HG02973 (cell line): ENCODE measurements around the gene LMX1B.

Experiments
- ATAC-seq: cut with Tn5 transposase; IDR thresholded peaks from one replicate; pipeline ENCODE4 v1.9.1; 2021; ENCODE audit warnings: moderate library complexity; ENCODE audit not compliant: unreplicated experiment

Gene LMX1B

DNA sequence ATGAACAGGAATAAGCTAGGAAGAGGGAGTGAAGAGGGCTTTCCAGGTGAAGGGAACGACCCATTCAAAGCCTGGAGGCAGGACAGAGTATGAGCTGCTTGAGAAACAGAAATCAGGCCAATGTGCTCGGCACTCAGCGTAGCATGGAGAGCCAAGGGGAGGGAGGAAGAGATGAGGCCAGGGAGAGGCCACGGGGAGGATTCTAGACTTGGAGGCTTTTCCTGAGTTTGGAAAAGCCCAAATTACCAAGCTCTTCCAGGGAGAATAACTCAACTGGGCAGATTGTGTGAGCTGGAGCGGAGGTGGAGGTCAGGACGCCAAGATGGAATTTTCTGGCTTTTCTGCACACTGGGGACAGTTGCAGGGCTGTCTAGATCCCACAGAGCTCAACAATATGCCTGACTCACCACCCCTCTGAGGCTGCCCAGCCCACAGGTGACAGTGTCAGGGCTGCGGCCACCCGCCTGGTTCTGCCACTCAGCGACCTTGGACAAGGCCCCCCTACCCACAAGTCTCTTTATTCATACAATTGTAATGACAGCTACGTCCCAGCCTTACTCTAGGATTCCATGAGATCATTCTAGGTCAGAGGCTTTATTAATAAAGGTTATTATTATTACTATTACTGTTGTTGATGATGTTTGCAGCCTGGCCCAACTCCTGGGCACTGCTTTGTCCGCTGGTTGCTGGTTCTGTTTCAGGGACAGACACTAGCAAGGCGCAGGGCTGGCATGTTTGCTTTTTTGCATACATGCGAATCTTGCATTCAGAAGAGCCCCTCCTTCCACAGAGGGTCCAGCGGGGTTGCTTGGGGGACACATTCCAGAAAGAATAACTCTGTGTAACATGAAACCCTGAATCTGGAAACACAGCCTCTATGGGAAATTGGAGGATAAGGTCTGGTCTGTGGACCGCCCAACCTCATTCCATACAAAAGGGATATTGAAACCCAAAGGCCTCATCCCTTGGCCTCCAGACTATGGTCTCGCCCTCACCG is 9.4 kb upstream of the LMX1B start:
- ATAC-seq, result no peak

DNA sequence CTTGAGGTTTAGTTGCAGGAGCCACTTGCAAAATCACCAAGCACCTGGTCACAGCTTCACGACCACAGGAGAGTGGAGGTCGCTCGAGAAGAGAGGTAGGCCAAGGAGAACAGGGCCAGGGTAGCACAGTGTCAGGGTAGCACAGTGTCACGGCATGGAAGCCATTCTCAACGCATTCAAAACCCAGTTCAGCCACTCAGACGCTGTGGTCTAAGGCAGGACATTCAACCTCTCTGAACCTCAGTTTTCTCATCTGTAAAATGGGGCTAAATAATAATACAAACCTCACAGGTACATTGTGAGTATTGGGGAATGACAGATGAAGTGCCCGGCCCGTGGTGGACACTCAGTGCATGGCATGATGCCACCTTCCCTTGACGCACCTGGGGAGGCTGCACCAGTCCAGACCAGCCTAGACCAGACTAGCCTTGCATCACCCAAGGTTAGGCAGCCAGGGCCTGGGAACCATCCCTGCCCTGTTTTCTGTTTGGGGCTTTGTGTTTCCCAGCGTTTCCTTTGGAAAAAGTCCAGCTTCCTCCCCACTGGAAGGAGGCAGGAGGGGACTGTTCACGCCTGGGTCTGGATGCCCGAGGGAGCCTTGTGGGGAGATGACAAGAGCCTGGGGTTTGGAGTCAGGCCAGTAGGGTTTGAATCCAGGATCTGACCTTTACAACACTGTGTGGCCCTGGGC is 7.8 kb upstream of the LMX1B start:
- ATAC-seq, result no peak

DNA sequence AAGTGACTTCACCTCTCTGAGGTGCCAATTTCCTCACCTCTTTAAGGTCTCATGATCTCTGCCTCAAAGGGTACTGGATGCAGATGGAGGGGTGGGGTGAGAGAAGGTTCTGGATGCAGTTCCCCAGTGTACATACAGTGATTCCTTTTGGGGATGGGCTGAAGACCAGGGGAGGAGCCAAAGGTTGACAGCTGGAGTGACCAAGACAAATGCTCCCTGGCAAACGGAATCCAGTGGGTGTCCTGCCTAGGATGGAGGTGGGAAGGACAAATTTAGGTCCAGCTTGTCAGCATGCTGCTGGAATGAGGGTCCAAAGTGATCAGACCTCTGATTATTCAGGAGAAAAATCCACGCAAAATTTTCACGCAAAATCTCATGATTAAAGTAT is 7.3 kb upstream of the LMX1B start:
- no peak for ATAC-seq

DNA sequence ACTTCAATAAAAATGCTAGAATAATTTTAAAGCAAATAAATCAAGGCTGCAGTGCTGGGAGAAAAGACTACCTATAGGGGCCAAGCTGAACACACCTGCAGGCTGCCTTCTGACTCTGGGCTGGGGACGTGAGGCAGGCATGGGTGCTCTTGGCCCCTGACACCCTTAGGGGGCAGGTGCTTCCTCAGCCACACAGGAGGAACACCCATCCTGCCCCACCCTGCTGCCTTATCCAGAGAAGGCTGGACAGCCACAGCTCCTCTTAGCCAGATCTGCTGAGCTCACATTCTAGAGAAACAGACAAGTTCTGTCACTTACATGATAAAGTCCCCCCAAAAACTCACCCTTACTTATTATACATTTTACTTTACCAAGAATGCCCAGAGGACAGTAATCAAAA is 6.6 kb upstream of the LMX1B start:
- ATAC-seq, result no peak

DNA sequence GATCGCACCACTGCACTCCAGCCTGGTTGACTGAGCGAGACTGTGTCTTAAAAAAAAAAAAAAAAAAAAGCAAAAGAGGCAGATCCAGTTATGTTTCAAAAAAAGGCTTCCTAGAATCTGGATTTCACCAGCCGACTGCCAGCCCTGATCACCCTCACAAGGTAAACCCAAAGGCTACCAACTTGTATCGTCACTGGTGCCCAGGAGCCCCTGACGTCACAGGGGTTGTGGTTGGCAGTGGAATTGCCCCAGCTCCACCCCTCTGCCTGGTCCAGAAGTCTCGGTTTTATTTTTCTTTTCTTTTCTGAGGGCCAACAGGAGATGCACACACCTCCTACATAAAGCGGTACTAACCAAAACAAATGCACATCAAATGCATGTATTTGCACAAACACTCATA is 6.0 kb upstream of the LMX1B start:
- ATAC-seq, result no peak

DNA sequence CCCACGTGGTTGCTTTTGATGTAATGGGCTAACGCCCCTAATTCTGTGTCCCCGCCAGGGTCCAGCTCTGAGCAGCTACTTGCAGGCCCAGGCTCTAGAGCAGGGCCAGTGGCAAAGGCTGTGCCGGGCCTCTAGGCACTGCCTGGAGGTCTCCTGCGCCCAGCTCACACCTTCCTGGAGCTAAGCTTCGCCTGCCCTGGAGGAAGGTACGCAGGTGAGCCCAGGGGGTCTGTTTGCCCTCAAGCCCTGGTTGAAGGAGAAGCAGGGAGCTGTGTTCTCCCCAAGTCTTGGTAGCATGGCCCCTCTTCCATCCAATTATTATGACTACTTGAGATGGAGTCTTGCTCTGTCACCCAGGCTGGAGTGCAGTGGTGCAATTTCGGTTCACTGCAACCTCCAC is 5.2 kb upstream of the LMX1B start:
- ATAC-seq, result no peak

DNA sequence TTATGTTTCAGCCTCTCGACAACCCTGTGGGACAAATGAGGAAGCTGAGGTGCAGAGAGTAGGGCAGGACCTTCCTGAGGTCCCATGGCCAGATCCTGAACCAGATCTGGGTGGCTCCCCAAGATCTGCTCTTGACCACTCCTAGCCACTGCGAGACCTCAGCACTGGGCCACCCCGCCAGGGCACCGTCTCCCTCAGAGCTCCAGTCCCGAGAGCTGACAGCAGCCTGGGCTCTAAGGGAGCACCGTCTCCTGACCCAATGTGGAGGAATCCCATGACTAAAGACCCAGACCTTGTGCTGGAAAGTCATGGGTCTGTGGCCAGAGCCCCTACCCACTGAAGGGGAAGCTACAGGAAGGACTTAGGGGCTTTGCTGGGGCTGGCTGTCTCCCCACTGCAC is 4.5 kb upstream of the LMX1B start:
- ATAC-seq, result no peak

DNA sequence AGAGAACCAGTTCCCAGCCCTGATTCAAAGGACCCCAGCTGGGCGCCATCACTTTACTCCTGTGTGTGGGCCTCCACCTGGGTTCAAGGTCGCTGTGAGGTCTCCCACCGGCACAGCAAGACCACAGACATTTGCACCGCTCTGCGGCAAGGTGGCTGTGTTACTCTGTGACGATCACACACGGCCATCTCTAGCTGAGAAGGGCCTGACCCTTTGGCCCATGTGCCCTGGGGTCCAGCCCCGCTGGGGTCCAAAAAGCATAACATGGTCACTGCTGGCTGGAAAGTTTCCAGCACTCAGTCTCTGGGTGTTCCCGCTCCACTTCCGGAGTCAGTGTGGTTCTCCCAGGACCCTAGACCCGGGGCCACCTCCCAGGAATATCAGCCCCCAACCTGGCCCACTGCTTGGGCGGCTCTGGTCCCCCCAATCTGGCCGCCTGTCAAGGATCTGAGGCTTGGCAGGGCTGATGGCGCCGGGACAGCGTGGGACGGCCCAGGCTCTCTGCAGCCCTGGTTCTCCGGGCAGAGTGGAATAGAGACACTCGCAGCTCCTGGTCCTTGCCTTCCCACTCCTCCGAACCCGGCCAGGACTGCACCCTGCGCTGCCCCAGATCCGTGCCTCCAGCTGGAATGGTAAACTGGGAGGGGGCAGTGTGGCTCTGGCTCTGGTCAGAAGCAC is 3.9 kb upstream of the LMX1B start:
- no peak for ATAC-seq

DNA sequence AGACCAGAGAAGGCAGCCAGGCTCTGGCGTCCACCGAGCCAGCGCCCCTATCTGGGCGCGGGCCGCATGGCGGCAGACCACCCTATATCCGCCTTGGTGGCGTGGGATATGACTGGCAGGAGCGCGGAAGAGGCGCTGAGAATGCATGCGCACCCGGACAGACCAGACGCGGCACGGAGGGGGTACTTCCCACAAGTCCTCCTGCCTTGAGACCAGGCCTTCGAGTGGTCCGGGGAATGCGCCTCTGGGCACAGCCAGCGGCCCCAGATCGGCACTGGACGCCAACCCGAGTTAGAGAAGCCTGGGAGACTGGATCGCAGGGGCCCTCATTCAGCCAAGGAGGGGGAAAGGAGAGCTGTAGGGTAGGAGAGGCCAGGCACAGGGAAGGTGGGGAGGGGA is 2.5 kb upstream of the LMX1B start:
- ATAC-seq, result no peak

DNA sequence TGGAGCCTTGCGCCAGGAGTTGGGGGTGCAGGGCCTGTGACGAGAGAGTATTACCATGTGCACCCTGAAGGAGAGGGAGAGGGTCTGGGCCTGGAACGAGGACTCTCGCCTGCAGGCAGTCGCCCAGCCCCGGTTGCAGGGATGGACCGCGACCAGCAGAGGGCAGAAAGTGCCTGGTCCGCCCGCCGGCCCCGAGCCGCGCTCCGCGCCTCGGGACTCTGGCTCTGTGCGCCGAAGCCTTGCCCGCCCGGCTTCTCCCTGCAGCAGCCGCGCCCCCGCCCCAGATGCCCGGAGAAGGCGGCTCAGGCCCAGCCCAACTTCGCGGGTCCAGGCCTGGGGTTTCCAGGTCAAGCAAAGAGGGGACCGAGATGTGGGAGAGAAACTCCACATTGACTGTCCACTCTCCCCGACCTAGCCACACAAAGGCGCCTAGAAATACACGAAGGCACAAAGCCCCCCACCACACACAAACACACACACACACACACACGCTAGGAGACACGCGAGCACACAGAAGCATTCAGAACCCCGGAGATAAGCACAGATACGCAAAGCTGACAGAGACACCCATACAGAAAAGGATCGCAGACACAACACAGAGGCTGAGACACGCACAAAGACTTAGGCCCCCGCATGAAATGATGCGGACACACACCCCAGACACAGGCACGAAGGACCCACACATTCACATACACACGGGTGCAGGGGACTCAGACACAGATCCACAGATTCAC is 2.0 kb upstream of the LMX1B start:
- no peak for ATAC-seq

DNA sequence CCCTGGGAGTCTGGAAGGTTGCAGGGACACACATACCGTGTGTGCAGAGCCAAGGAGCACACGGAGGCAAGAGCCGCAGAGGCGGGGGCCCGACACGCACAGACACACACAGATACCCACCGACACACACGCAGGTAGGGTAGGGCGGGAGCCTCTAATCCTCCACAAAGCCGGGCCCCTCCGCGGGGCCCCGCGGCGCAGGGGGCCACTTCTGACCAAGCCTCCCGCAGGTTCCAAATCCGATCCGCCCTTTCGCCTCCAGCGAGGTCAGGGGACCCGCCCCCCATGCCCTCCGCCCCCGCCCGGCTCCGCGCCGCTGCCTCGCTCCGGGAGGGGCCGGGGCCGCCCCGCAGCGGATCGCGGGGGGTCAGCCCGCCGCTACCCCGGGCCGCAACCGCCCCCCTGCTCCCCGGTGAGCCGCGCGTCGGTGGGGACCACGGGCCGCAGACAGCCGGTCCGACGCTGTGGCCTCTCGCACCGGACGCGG is 1.4 kb upstream of the LMX1B start:
- ATAC-seq, result no peak

DNA sequence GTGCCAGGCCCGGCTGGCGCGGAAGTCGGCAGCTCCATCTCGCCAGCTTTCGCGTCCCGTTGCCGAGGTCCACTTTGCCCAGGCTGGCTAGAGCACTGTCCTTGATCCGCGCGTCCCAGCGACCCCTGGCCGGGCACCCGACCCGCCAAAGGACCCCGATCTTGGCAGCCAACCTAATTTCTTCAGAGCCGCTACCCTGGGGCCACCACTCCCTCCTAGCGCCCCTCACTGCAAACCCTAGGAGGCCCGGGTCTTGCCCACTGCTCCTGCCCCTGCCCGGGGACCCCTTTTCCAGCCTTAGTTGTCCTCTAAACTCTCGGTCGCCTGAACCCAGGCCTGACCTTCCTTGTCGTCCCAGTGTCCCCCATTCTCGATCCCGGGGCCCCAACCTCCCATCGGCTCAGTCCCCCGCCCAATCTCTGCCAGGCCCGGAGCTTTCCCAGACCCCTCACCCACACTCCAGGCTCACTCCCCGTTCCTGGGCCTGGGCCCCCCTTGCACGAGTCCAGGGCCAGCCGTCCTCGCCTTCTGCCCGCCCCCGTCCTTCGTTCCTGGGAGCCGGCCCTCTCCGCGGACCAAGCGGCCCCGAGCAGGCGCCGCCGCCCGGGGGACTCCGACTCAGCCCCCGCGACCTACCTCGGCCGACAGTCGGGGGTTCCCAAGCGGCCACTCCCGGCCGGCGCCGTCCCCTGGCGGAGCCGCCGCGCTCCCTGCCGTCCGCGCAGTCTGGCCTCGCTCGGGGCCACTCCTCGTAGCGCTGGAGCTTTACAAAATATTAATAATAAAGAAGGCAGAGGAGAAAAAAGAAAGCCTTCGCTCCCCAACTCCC is 701 bp upstream of the LMX1B start:
- no peak for ATAC-seq

DNA sequence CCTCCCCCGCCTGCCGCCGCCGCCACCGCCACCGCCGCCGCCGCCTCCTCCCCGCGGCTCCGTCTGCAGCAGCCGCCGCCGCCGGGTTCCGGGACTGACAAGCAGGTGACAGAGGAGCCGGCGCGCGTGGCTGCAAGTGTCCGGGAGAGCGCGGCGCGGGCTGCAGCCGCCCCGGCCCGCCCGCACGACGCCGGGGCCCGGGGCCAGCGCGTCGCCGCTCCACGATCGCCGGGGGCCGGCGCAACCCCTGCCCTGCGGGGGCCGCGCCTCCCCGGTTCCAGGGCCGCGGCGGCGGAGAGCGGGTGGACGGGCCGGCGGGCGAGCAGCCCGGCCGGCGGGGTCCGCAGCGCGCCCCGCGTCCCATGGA is 343 bp downstream of the LMX1B start:
- no peak for ATAC-seq

DNA sequence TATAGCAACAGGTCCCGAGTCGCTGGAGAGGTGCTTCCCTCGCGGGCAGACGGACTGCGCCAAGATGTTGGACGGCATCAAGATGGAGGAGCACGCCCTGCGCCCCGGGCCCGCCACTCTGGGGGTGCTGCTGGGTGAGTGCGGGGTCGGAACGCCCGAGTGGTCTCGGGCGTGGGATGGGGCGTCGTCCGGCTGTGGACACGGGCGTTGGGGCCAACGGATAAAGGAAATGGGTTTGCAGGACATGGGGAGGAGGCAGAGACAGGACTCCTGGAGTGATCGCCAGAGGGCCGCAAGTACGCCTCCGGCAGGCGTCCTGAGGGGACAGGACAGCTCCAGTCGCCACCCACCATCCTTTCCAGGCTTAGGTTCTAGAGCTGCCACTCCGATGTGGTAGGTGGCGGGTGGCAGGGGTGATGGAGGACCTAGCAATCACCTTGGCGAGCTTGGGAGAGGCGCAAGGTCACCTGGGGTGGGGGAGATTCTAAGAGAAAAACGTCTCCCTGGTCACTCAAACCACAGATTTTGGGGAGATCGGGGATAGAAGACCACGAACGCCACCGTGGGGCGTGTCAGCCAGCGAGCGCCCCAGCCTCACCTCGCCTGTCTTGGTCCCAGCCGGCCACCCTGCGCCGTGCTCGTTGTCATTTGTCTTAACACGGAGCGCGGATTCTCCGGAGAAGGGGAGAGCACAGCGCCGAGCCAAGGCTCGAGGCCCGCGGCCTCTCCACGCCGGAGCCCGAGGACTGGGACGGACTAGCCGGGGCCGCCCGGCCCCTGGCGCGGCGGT is 922 bp downstream of the LMX1B start:
- ATAC-seq, result no peak

DNA sequence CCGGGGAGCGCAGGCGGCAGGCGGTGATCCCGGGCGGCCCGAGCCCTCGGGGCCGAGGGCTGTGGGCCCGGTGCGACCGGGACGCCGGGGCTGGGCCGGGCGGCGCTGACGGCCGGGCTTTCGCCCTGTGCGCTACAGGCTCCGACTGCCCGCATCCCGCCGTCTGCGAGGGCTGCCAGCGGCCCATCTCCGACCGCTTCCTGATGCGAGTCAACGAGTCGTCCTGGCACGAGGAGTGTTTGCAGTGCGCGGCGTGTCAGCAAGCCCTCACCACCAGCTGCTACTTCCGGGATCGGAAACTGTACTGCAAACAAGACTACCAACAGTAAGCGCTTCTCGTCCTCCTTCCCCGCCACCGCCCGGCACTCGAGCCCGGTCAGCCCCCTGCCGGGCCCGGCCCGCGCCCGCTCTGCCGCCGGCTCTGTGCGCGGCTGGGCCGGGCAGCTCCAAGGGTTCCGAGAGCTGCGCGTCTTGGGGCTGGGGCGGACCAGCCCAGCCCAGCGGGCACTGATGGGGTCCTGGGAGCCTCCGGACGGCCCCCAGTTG is 1.6 kb downstream of the LMX1B start:
- ATAC-seq, result no peak

DNA sequence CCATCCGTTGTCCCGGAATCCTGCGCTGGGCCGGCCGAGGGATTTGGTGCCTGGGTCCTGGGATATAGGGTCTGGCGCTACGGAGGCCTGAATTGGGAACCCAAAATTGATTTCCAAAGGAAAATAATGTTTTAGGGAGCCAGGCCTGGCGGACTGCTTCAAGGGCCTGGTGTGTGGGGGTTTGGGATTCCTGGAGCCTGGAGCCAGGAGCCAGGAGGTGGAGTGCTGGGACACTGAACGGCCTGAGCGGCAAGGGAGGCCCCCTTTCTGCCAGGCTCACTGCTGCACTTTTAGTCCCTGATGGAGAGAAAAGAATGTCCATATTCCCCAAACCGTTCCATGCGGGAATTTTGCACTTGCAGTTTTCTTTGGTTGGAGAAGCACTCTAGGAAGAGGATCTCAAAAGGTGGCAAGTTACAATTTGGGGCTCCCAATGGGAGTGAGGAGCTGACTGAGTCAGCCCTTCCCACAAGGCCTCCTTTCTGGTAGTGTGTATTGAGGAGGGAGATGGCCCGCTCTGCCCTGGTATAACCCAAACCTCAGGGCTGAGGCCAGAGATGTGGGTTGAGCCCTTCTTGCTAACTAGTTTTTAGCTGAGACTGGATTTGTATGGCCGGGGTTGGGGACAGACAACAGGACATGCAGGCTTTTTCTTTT is 2.2 kb downstream of the LMX1B start:
- no peak for ATAC-seq

DNA sequence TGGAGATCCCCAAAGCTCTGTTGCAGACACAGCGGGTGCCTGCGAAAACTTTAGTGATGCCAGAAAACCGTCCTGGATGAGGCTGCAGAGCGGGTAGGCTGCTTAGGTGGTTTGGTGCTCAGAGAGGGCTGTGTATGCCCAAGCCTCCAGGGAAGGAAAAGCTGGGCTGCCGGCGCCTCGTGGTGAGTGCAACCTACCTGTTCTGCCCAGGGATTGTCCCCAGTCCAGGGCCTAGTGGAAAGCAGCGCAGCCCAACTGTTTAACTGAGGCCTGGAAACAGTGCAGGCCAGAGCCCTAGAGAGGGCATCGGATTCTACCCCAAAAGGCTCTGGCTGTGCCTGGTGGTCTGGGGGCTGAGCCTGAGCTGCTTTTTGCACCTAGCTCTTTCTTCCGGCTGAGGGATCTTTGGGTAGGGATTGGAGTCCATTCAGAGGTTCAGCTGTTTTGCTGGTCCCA is 2.8 kb downstream of the LMX1B start:
- no peak for ATAC-seq
